ENCODE measurements around the gene AFF4.
"Not testable (repeated sequence)": the region's sequence is repeated elsewhere in the genome, so short reads cannot be mapped to it uniquely, and the experiment has no call there.

Gene AFF4

GRCh38 chr5:132867046-132867451, 96.4 kb downstream of the AFF4 start:
- peak overlapping the region; percentile 80 for H3K4me3 ChIP-seq (replicated peaks; ENCODE audit: low read depth, low read length)
- no peak for TF ChIP-seq CTCF (IDR thresholded peaks at IDR 0.05; ENCODE audit: low read depth, low read length, missing control alignments)
- no peak for DNase-seq (ENCODE audit: extremely low read depth, low read depth)

- peak within 1 kb of the TSS; percentile 80 for H3K4me3 ChIP-seq (replicated peaks; ENCODE audit: low read depth, low read length)
- DNase-seq (ENCODE audit: extremely low read depth, low read depth), result peak; percentile 98
- no peak for TF ChIP-seq CTCF (IDR thresholded peaks at IDR 0.05; ENCODE audit: low read depth, low read length, missing control alignments)
Observed at GRCh38 chr5:132866342-132867045, 96.9 kb downstream of the AFF4 start, which contains the start of the genes GDF9 and UQCRQ. TSS of gene GDF9 (minus strand) at chr5:132866469. CDS start at chr5:132864533, 1,936 bp downstream. TSS of gene UQCRQ (plus strand) at chr5:132866642. CDS start at chr5:132866882, 240 bp downstream.

GRCh38 chr5:132865668-132866341, 97.6 kb downstream of the AFF4 start:
- TF ChIP-seq CTCF (IDR thresholded peaks at IDR 0.05; ENCODE audit: low read depth, low read length, missing control alignments), result no peak
- peak overlapping the region; percentile 80 for H3K4me3 ChIP-seq (replicated peaks; ENCODE audit: low read depth, low read length)
- DNase-seq (ENCODE audit: extremely low read depth, low read depth), result no peak

- no peak for TF ChIP-seq CTCF (IDR thresholded peaks at IDR 0.05; ENCODE audit: low read depth, low read length, missing control alignments)
Observed at GRCh38 chr5:132860742-132861141, 102.7 kb downstream of the AFF4 start.

GRCh38 chr5:132859889-132860437, 103.5 kb downstream of the AFF4 start:
- no peak for TF ChIP-seq CTCF (IDR thresholded peaks at IDR 0.05; ENCODE audit: low read depth, low read length, missing control alignments)
- DNase-seq (ENCODE audit: extremely low read depth, low read depth), result no peak
- H3K4me3 ChIP-seq (replicated peaks; ENCODE audit: low read depth, low read length), result no peak overlapping the region

More at GRCh38 chr5:132860742-132861141, 102.7 kb downstream of the AFF4 start:
- H3K4me3 ChIP-seq (replicated peaks; ENCODE audit: low read depth, low read length), result no peak overlapping the region
- no peak for DNase-seq (ENCODE audit: extremely low read depth, low read depth)

- DNase-seq (ENCODE audit: extremely low read depth, low read depth), result no peak
- H3K4me3 ChIP-seq (replicated peaks; ENCODE audit: low read depth, low read length), result no peak overlapping the region
- no peak for TF ChIP-seq CTCF (IDR thresholded peaks at IDR 0.05; ENCODE audit: low read depth, low read length, missing control alignments)
Observed at GRCh38 chr5:132856011-132856410, 107.4 kb downstream of the AFF4 start.

GRCh38 chr5:132854992-132855391, 108.4 kb downstream of the AFF4 start:
- DNase-seq (ENCODE audit: extremely low read depth, low read depth); H3K4me3 ChIP-seq (replicated peaks; ENCODE audit: low read depth, low read length): not testable (repeated sequence)

Measured in HFF-Myc (cell line).